GM18867 (cell line): ENCODE data around the gene IGSF3.

Experiments used
- ATAC-seq: cut with Tn5 transposase; IDR thresholded peaks from one replicate; pipeline ENCODE4 v1.9.1; 2021; ENCODE audit warnings: mild to moderate bottlenecking, moderate library complexity; ENCODE audit not compliant: unreplicated experiment

Gene IGSF3

DNA sequence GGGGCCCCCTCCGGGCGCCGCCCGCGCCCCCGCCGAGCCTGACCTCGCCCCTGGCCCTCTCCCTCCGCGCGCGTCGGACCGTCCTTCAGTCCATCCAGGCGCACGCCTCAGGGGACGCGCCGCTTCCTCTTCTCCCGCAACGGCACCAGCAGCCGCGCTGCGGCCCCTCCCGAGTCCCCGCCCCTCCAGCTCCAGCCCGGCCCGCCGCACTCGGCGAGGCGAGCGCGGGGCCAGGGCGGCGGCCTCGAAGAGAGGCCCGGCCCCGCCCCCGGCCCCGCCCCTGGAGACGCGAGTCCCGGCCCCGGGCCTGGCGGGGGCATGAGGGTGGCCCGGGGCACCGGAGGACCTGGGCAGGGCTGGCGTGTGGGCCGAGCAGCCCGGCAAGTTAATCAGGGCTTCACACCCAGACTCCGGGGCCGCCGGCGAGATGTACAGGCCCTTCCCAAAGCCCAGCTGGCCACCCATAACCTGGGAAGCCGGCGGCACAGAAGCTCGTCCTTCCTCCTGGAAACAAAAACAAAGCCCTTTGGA lies at the start of gene IGSF3:
IGSF3 (minus strand) TSS at position 159 of the 531 bp plus-strand sequence. CDS start 1,407 bp downstream, outside the sequence.
- ATAC-seq, result peak; percentile 53

DNA sequence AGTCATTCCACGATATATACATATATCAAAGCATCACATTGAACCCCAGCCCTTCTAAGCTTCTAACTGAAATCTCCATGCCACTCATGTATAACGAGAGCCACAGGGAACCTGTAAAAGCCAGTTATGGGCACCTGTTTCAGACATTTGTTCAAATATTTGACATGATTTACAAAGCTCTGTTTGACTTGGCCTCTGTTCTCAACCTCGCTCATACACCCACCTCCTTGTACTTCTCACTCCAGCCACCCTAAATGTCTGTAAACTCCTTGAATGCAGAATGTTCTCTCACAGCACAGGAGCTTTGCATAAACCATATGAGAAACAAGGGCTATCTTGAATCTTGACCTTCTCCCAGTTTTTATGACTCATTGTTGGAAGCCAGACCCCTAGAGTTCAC lies 49.8 kb upstream of the IGSF3 start:
- ATAC-seq, result no peak

DNA sequence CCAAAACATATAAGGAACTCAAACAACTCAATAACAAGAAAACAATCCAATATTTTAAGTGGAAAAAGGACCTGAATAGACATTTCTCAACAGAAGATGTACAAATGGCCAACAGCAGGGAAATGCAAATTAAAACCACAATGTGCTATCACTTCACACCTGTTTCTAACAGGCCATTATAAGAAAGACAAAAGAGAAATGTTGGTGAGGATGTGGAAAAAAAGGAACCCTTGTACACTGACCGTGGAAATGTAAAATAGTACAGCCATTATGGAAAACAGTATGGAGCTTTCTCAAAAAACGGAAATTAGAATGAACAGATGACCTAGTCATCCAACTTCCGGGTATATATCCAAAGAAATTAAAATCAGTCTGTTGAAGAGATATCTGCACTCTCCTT lies 48.9 kb upstream of the IGSF3 start:
- no peak for ATAC-seq

DNA sequence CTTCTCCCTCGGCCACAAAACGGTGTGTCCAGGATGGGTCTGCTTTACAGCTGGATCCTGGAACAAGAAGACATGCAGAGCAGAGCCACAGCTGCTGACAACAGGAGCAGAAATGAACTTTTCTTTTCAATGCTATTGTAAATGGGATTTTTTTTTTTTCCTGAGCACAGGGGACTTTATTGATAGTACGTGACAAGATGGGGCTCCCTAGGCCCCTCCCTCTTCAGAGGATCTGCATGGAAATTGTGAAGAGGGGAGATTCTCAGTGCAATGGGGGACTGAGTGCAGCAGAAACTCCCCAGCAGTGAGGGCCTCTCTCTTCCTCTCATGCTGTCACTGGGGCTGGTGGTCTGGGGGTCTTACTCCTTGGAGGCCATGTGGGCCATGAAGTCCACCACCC lies 45.9 kb upstream of the IGSF3 start:
- ATAC-seq, result no peak

DNA sequence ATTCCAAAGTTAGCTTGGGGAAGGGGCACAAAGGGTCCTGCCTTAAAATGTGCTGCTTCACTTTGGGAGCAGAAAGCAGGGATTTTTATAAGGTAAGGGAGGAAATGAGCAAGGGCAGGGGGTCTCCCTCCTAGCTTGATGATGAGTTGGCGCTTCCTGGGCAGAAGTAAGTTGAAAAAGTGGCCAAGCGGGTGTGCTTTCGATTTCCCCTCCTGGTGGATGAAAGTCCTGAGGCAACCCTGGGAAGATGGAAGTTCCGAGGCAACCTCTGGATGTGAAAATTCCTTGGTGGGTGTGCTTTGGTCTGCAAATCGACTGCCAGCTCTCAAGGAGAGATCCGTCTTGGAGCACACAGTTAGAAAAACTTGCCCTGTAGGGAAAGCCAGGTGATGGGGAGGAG lies 45.0 kb upstream of the IGSF3 start:
- ATAC-seq, result no peak

GRCh38 chr1:116711263-116711840 lies 43.8 kb upstream of the IGSF3 start:
- ATAC-seq, result no peak

DNA sequence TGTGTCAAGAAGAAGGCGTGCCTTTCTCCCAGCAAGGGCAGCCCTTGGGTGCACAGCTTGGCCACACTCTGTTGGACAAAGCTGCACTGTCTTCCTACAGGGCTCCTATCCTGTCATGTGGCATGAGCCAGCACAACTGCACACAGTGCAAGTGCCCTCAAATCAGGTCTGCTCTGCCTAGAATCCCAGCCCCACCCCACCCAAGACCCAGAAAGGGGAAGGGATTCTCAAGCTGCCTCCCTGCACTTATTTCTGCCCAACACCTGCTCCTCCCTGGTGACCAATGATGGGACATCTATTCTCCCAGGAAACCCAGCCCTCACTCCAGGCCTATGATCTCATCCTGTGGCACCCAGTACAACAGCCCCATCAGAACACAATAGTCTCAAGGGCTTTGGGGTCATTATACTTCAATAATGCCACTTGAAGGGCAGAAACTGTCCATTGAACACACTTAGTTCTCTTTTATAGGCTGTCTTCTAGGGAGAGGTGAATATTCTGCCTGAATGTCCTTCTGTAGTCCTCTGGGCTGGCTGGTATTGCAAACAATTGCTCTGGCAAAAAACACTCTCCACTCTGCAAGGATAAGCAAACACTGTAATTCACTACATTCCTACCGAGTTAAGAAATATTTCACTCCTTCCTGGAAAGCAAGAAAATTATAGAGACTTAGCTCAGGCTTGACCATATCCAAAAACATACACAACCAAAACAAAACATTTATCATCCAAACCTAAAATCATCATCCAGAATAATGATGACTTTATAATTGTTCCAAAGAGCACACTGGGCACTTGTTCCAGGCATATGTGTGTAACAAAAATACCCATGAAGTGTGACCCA lies 43.1 kb upstream of the IGSF3 start:
- no peak for ATAC-seq

- no peak for ATAC-seq
These were observed 42.2 kb upstream of the IGSF3 start for GRCh38 chr1:116709666-116710167.

DNA sequence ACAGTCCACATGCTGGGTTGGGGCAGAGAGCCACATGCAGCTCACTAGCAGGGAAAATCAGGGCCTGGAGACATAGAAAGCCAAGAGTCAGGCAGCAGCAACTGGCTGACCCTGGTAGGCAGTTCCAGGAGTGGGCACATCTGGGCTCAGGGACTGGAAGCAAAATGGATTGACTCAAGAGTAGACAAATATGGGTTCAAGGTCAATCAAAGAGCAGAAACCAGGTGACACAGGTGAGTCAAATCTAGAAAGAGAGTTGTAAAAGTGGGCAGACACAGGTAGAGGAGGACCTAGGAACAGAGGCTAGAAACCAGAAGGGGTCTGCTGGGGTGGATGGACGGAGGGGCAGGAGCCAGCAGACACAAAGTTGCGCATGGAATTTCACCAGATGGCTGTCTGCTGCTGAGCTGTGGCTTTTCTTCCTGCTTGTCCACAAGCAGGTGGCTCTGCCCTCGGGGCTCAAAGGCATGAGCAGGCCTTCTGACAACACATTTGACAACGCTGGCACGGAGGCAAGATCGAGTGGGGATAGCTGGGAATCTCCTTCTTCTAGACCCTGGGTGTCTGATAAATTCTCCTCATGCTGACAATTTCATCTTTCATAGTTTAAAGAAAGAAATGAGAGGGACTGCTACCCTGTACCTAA lies 40.8 kb upstream of the IGSF3 start:
- no peak for ATAC-seq

DNA sequence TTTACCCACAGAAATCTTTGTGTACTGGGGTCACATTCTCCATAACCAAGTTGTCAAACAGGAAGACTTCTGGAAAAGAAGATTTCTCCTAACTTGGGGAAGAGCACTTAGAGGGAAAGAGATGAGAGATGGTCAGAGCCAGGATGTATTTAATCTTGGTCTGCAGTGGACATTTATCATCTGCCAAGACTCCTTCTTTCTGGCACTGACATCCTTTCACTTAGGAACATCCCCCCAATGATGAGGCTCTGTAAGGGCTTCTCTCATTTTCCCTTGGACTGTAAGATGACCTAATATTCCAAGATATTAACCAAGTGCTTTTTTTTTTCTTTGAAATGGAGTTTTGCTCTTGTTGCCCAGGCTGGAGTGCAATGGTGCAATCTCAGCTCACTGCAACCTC lies 39.3 kb upstream of the IGSF3 start:
- ATAC-seq, result no peak

GRCh38 chr1:116706123-116706522 lies 38.6 kb upstream of the IGSF3 start:
- no peak for ATAC-seq

GRCh38 chr1:116704278-116704677 lies 36.7 kb upstream of the IGSF3 start:
- ATAC-seq, result no peak

GRCh38 chr1:116699605-116700004 lies 32.1 kb upstream of the IGSF3 start:
- no peak for ATAC-seq

DNA sequence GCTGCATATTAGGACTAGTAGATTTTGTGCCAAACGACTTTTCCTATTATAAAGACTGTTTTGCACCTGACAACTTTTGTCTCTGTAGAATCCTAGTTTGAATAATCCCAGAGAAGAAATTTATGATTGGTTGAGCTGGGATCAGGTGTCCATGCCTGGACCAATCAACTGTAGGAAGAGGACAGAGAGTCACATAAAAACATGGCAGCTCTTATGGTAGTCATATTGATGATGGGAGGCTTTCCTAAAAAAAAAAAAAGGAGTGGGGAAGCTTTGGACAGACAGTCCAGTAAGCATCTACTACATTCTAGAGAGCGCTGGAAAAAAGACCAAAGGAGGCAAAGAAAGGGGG lies 30.7 kb upstream of the IGSF3 start:
- no peak for ATAC-seq

GRCh38 chr1:116697548-116698243 lies 30.2 kb upstream of the IGSF3 start:
- no peak for ATAC-seq

DNA sequence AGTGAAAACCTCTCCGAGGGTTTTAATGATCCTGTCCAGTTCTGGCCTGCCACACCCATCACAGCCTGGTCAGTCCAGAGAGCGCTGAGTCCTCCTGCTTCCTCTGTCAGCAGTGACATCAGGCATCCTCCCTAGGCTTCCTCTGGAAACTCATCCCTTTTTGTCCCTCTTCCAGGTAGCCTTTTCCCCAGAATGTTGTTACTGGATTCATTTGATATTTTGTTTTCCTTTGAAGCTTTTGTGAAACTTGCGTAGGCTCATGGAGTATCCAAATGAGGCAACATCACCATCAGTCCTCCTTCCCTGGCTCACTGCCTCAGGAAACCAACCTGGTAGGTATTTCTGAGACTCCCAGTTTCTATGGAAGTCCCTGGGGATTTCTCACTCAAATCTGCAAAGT lies 27.0 kb upstream of the IGSF3 start:
- no peak for ATAC-seq

GRCh38 chr1:116693759-116694480 lies 26.4 kb upstream of the IGSF3 start:
- no peak for ATAC-seq

- ATAC-seq, result no peak
These were observed 25.3 kb upstream of the IGSF3 start for GRCh38 chr1:116692879-116693278.

- ATAC-seq, result no peak
These were observed 23.4 kb upstream of the IGSF3 start for GRCh38 chr1:116690849-116691406.

DNA sequence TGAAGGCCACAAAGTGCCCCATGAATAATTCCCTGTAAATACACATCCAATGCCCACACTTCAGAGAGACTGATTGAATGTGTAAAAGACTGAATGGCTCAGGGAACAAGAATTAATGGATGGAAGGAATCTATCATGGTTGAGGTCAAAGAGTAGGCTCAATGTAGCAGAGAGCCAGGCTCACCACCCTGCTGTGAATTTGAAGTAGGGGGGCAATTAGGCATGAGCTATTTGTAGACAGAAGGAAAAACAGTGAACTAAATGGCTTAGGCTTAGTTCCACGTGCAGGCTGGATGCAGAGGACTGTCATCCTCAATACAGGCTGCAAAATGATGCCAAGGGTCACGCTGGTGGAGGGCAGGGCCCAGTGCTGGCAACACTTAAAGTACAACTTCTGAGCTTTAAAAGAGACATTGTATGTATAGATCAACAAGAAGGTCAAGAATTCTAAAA lies 22.9 kb upstream of the IGSF3 start:
- ATAC-seq, result no peak
